WI38 (cell line): ENCODE data around the gene C2orf76.

Experiments used
- H3K4me3 ChIP-seq: 2 replicates; pipeline ENCODE4 v1.5.1; 2011; ENCODE audit warnings: low read depth, mild to moderate bottlenecking, control low read depth, low read length
- CTCF ChIP-seq: IDR thresholded peaks from 2 replicates; pipeline ENCODE4 v1.5.1; 2012; ENCODE audit warnings: low read depth, mild to moderate bottlenecking, control low read depth, low read length

The C2orf76 gene

GRCh38 chr2:119254601-119255080 lies 112.0 kb downstream of the C2orf76 start:
- no peak for TF ChIP-seq CTCF
- H3K4me3 ChIP-seq, result no peak overlapping the region

DNA sequence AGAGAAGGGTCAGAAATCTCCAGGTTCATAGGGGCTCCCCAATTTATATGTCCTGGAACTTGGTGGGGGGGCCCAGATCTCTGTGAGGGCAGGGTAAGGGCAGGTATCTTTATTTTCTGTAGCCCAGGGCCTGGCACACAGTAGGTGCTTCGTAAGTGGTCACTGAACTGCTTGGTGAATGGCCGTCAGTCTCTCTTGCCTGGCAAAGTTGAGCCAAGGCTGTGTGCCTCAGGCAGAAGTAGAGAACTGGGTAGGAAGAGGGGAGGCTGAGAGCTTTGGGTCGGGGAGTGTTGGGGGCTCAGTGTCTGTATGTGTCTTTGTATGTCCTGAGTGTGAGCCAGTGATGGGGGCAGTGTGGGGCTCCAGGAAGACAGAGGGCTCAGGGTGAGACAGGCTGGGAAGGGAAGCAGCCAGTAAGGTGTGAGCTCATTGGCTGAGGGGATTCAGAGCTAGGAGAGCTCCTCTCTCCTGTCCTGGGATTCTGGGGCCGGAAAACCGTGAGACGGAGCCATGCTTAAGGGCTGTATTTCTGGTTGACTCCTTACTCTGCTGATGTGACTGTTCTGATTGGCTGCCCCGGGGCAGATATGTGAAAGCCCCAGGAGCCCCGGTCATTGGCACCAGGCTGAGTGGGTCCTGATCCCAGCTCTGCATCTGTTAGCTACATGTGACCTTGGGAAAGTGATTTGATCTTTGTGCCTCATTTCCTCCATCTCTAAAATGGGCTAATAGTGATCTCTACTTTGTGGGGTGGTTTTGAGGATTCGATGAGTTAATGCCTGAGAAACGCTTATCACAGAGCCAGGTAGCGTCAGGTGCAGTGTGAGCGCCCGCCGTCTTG lies 112.7 kb downstream of the C2orf76 start:
- TF ChIP-seq CTCF, result no peak

DNA sequence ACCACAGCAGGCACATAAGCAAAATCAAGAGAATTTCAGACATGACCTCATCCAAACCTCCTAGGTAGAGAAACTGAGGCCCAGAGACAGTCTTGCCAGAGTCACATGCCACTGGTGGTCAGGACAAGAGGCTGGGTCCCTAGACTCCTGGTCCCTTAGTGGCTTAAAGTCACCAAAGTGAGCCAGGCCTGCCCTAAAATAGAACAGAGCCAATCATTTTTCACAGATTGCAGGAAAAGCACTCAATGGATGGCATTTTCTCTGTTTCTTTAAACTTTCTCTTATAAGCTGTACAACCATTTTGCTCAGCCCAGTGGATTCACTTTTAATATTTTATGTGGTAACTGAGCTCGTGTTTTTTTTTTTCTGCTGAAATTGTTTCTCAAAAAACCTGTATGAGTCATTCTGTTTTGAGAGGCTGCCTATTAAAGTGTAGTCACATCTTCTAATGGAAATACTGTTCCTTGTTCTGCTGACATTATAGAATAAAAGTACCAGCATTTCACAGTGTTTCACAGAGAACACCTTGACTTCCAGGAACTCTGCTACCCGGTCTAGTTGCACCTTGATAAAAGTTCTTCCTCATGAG lies 113.4 kb downstream of the C2orf76 start:
- H3K4me3 ChIP-seq, result no peak overlapping the region
- TF ChIP-seq CTCF, result no peak

More for the DNA sequence above, 112.7 kb downstream of the C2orf76 start:
- no peak overlapping the region for H3K4me3 ChIP-seq
